ENCODE results near the gene PSMD13.
"Not testable (repeated sequence)": the region's sequence is repeated elsewhere in the genome, so short reads cannot be mapped to it uniquely, and the experiment has no call there.

DNA sequence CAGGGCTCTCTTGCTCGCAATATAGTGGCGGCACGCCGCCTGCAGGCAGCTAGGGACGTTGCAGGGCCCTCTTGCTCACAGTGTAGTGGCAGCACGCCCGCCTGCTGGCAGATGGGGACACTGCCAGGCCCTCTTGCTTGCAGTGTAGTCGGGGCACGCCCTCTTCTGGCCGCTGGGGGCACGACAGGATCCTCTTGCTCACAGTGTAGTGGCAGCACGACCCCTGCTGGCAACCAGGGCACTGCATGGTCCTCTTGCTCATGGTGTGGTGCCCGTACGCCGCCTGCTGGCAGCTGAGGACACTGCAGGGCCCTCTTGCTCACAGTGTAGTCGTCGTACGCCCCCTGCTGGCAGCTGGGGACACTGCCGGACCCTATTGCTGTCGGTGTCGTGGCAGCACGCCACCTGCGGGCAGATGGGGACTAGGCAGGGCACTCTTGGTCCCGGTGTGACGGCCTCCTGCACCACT is 46.9 kb upstream of the PSMD13 start:
- not testable (repeated sequence) for TF ChIP-seq ZFP3, ZNF8, ZFP30 (CRISPR knock-in tag; IDR thresholded peaks at IDR 0.05)

Data from SK-N-SH treated with all-trans-retinoic acid at 6 μM for 48 hours (cell line).